Esophagus mucosa (tissue), 1 donor: ENCODE data around the gene CPSF2. TPM values are rescaled to one million over a fixed set of nuclear protein-coding genes. Genes with fewer than 3 reads are reported as not detected.

Source experiments
- ATAC-seq: fragments of 200-7000 bp; cut with Tn5 transposase; one replicate; pipeline ENCODE4 v1.9.1; 2020
- total RNA-seq: library from RNA; stranded (reverse); gene quantifications from one replicate; pipeline ENCODE4 v1.2.4, GENCODE V29; 2023
- donor health status: DM: yes; HTN: yes; CAD: no.

CPSF2 gene
- total RNA-seq = 46.9 TPM

- ATAC-seq = peak; percentile 85
Measured at GRCh38 chr14:92121670-92122350, at the start of gene CPSF2, which contains the start of gene NDUFB1. Gene CPSF2, plus strand, starts transcription at chr14:92121969. Its CDS starts 9,016 bp downstream, at chr14:92130985. Gene NDUFB1, minus strand, starts transcription at chr14:92121706. Its CDS starts 4,069 bp downstream, at chr14:92117637.

GRCh38 chr14:92074555-92074954, 47.2 kb upstream of the CPSF2 start:
- no peak for ATAC-seq

- no peak for ATAC-seq
Measured at GRCh38 chr14:92088494-92088893, 33.3 kb upstream of the CPSF2 start.

GRCh38 chr14:92093320-92093719, 28.4 kb upstream of the CPSF2 start:
- ATAC-seq = no peak

- ATAC-seq = no peak
Measured at GRCh38 chr14:92099802-92100201, 22.0 kb upstream of the CPSF2 start.

GRCh38 chr14:92103363-92103989, 18.3 kb upstream of the CPSF2 start:
- no peak for ATAC-seq

- no peak for ATAC-seq
Measured at GRCh38 chr14:92105073-92105892, 16.5 kb upstream of the CPSF2 start.

GRCh38 chr14:92105893-92106142, 16.0 kb upstream of the CPSF2 start:
- ATAC-seq = peak; percentile 29

- ATAC-seq = peak; percentile 98
Measured at GRCh38 chr14:92106143-92106926, 15.4 kb upstream of the CPSF2 start, which contains the start of gene ATXN3. Gene ATXN3, minus strand, starts transcription at chr14:92106582. Its CDS starts 30 bp downstream, at chr14:92106552.

- ATAC-seq = no peak
Measured at GRCh38 chr14:92108345-92109254, 13.2 kb upstream of the CPSF2 start.

- no peak for ATAC-seq
Measured at GRCh38 chr14:92109490-92109889, 12.3 kb upstream of the CPSF2 start.

GRCh38 chr14:92121207-92121669, 531 bp upstream of the CPSF2 start:
- ATAC-seq = peak; percentile 12

GRCh38 chr14:92122351-92122677, 545 bp downstream of the CPSF2 start:
- peak; percentile 36 for ATAC-seq

GRCh38 chr14:92122761-92123160, 992 bp downstream of the CPSF2 start:
- ATAC-seq = no peak

- no peak for ATAC-seq
Measured at GRCh38 chr14:92134456-92134855, 12.7 kb downstream of the CPSF2 start.

GRCh38 chr14:92135269-92135668, 13.5 kb downstream of the CPSF2 start:
- ATAC-seq = no peak

- ATAC-seq = no peak
Measured at GRCh38 chr14:92143309-92143708, 21.5 kb downstream of the CPSF2 start.

GRCh38 chr14:92143962-92144361, 22.2 kb downstream of the CPSF2 start:
- ATAC-seq = no peak

- ATAC-seq = no peak
Measured at GRCh38 chr14:92144708-92145107, 22.9 kb downstream of the CPSF2 start.

- no peak for ATAC-seq
Measured at GRCh38 chr14:92153581-92153980, 31.8 kb downstream of the CPSF2 start.

GRCh38 chr14:92154283-92154942, 32.6 kb downstream of the CPSF2 start:
- ATAC-seq = no peak
